T-helper 2 cell treated with Interferon-gamma antibody and Interleukin-4, amounts not matched to agents 100 ng/mL and 5 ng/mL, for 36 hours (primary cell): ENCODE data around the gene THBS3. TPM values are rescaled to one million over a fixed set of nuclear protein-coding genes. Genes with fewer than 3 reads are reported as not detected.
"Not testable (repeated sequence)": the region's sequence is repeated elsewhere in the genome, so short reads cannot be mapped to it uniquely, and the experiment has no call there.

ENCODE experiments used
- intact Hi-C: fragments of 100-400 bp; cut with micrococcal nuclease; formaldehyde crosslinking; loops from one replicate; pipeline ENCODE4 v1.15.1; 2023
- total RNA-seq: library from RNA; stranded (reverse); gene quantifications from 2 replicates; pipeline ENCODE4 v1.2.3, GENCODE V29; 2022

THBS3 gene
- 13.7 and 13.8 TPM in 2 replicates for total RNA-seq

DNA sequence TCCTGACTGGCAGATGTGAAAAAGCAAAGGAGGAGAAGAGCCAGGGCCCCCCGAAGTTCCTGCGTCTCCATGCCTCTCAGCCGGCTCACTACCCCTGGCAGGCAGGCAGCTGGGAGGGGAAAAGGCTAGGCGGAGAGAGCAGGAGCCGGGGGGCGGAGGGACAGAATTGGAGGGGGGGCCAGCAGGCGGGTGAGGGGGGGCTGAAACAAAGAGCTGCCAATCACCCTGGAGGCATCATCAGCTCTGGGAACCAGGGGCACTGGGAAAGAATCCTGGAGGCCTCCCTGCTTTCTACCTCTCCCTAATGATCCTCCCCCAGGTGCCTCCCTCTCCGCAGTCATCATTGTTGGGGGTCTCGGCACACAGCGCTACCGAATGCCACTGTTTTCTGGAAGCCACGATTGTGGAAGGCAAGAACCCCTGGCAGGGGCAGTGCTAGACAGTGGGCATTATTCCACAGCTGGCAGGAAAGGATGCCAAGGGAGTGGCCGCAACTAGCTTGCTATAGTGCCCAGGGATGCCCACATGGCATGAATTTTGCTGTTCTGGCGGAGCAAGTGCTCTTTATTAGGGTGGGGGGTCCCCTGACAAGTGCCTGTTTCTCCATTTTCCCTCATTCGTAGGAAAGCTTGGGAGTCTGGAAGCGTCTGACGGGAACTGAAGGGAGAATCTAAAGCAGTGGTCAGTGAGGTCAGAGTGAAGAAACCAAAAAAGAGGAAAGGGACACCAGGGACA lies at the start of gene THBS3:
Gene THBS3 (minus strand): TSS at position 92 of the 735 bp plus-strand sequence. CDS start 21 bp downstream, at position 71.
- intact Hi-C loops: loop anchor here (1.0 to 2.0 kb wide), 4 partner anchors 14 to 115 kb away; no protein-coding TSS in a partner anchor

DNA sequence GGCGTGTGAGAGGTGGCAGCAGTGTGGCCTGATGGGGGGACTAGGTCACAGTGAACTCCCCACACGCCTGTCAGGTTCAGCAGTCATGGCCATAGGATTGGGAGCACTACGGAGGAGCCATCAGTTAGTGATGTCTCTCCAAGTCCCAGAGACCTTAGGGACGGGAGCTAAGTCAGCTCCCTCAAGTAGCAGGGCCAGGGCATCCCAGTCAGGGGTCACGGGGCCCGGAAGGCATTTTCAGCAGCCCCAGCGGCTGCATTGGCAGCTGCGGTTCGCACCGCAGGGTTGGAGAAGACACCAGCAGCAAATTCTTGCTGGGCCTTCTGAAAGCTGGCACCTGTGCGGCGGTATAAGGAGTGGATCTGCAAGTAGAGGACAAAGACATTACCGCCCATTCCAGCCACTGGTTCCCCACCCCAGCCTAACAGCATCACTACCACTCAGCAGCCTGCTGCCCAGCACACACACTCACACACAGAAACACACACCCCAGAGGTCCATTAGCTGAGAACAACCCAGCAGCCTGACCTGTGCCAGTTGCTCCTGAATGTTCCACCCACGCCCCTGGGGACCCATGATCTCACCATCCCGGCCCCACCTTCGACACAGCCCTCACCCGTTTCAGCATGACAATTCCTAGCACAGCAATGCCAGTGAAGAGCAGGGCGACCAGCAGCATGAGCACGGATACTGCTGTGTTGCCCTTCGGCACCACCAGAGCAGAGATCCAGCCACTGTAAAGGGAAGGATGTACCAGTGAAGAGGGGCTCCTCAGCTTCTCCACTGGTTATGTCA lies 48.6 kb upstream of the THBS3 start:
- intact Hi-C loops: no loop called here

DNA sequence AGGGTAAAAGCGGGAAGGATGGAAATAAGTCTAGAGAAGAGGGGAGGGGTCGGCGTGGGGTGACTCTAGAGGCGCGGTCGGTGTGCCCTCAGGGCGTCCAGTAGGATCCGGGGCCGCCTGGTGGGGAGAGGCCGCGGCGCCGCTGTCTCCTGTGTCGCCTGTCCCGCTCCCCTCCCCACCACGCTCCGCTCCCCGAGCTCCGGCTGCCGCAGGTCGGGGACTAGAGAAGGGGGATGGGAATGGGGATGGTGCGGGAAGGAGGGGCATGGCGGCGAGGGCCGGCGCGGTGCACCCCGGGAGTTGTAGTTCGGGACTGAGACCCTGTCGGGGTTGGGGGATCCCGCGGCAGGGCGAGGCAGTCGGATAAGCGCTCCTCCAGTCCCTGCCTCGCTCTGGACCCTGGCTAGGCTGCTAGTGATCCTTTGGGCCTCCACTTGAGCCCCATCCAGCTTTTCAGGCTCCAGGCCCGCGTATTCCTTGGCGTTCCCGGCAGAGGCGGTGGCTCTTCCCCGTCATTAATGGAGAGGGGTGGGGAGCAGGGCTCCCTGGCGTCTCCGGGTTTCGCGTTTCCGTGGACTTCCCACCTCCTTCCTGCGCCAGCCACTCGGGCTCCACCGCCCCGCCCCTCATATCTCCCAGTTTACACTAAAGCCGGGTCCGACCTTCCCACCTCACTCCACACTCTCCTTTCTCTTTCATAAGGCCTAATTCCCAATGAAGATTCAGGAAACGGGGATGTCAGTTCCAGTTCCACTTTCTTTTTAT lies 47.7 kb upstream of the THBS3 start, which contains the start of gene ENTREP3:
Gene ENTREP3 (minus strand): TSS at position 241 of the 765 bp plus-strand sequence. CDS start 606 bp downstream, outside the sequence.
- intact Hi-C loops: loop anchor here (2.0 kb wide), 1 partner anchor 17 kb away; the partner anchor contains the start of gene CLK2

DNA sequence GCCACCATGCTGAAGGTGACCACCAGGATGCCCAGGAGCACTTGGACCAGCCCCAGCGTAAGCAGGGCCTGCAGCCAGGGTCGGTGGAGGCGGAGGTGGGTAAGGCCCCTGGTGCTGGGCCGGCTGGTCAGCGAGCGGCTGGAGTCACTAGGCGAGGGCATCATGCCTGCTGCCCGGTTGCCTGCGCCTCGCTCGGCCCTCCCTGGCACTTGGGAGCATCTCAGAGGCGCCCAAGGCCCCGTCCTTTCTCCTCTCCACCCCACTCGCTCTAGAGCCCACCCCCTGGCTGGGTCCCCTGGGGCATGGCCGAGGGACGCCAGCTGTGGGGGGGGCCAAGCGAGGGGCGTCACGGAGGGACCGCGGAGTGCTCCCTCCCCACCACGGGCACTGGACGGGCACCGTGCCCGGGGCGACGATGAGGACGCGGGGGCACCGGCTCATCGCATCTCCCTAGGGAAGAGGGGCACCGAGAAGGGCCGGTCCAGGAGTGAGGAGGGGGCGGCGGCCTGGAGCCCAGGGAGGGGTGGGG lies 47.1 kb upstream of the THBS3 start:
- intact Hi-C loops: loop anchor here (2.0 kb wide), 1 partner anchor 18 kb away; the partner anchor contains the start of gene CLK2

- intact Hi-C loops: loop anchor here (2.0 kb wide), 1 partner anchor 19 kb away; the partner anchor contains the start of gene CLK2
Measured at GRCh38 chr1:155254228-155254713, 46.6 kb upstream of the THBS3 start.

GRCh38 chr1:155253797-155254196 lies 46.1 kb upstream of the THBS3 start:
- intact Hi-C loops: loop anchor here (2.0 kb wide), 1 partner anchor 19 kb away; the partner anchor contains the start of gene CLK2

DNA sequence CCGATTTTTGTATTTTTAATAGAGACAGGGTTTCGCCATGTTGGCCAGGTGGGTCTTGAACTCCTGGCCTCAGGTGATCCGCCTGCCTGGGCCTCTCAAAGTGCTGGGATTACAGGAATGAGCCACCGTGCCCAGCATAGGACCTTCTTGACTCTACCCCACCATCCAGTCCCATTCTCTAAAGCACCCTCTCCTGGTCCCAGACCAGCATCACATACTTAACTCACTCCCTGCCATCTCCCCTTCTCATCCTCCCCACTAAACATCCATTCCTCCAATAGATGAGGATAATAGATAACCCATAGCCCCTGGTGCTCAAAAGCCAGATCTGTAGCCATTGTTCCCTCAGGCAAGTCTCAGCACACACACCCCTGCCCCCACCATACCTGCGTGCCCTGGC lies 45.5 kb upstream of the THBS3 start:
- intact Hi-C loops: no loop called here

DNA sequence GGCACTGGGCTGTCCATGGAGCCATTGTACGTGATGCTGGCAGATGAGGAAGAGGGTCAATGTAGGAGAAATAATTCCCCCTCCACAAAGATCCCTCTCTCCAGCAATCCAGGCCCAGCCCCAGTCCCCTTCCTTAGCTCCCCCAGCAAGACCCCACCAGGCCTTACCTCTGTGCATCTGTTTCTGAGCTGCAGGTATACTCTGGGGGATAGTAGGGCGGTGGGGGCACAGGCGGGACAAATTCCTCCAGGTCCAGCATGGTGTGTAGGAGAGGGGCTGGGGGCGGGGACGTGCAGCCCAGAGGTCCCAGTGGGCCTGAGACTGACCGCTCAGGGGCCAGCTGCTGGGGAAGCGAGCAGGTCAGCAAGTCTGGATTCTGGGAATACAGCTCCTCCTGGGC lies 43.9 kb upstream of the THBS3 start:
- intact Hi-C loops: no loop called here

DNA sequence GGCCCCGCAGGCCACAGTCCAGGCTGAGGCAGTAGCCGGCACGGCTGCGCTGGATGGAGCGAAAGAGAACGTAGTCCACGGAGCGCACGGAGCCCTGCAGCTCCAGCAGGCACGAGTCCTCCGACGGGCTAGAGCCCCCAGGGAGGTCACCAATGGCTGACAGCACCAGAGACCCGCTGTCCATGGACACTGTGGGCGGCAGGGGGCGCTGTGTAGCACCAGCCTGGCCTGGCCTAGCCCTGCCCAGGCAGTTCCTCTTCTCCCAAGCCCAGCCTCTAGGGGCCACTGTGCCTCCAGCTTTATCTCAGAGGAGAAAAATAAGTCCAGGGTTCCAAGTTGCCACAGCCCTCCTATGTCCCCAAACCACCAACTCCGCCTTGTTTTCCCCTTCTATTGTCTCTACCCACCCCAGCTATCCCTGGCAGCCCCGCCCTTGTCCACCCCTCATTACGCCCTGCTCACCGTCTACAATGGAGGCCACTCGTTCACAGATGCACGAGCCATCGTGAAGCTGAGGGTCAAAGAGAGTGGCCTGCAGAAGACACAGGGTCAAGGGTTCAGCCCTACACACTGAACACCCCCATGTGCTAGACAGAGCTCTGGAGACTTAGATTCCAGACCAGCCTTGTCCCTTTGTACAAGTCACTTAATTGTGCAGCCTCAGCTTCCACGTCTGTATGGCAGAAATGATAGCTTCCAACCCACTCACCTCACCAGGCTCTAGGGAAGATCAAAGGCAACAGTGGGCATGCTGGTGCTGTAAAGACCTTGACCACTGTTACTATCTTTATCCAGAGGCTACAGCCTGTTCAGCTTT lies 43.1 kb upstream of the THBS3 start:
- intact Hi-C loops: loop anchor here (1.0 kb wide), 4 partner anchors 11 to 341 kb away; partner anchors contain the start of genes FDPS and SCAMP3

DNA sequence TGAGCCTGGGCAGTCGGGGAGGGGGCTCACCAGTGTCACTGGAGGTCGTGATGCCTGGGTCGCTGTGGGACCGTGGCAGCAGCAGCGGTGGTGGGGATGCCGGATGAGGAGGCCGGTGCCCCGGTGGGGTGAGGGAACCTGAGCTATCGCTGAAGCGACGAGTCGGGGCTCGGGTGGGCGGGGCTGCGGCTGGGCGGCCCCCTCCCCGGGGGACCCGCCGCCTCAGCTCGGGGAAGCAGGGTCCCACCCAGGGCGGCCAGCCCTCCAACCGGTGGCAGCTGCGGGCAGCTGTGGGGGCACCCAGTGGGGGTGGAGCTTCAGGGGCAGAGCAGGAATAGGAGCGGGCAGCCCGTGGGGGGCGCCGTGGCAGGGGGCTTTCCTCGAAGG lies 42.5 kb upstream of the THBS3 start:
- intact Hi-C loops: loop anchor here (1.0 kb wide), 4 partner anchors 12 to 342 kb away; partner anchors contain the start of genes FDPS and SCAMP3

DNA sequence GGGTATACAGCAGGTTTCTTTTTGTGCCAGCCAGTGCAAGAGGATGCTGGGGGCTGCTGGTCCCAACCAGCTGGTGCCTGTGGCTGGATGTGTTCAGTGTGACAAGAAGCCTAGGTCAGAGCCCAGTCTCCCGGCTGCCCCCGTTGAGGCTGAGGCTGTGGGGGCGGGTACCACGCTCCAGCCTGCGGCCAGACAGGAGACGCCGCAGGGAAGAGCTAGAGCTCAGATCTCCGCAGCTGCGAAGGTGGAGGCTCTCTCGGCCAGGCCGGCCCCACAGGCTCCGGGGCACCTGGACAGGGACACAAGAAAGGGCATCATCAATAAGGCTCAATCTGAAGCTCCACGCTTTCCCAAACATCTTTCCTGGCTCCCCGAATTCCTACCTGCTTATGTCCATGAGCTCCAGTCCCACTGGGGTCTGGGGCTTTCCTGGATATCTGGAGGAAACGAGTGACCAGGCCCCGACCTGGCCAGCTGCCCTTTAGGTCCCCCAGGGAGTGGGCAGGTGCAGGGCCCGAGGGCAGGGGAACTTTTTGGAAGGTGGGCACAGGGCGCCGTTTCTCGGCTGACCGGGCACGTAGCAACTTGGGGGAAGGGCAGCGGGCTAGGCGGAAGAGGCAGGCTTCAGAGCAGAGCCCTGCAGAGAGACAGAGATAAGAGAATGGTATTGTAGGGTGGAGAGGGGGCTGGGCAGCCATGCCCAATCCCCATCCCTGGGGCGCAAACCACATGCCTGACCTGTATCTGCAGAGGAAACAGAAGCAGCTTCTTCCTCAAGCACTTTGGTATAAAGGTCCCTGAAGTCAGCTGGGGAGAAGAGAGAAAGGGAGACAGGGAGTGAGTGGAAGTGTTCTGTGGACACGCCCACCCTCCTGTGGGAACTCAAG lies 40.2 kb upstream of the THBS3 start:
- intact Hi-C loops: no loop called here

DNA sequence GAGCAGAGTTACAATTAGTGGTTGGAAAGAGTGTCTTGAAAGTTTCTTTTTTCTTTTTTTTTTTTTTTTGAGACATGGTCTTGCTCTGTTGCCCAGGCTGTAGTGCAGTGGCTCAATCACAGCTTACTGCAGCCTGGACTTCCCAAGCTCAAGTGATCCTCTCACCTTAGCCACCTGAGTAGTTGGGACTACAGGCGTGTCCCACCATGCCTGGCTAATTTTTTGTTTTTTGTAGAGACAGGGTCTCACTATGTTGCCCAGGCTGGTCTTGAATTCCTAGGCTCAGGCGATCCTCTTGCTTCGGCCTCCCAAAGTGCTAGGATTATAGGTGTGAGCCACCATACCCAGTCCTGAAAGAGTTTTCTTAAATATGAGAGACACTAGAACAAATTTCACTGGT lies 39.1 kb upstream of the THBS3 start:
- intact Hi-C loops: not testable (repeated sequence)

- intact Hi-C loops: loop anchor here (2.0 kb wide), 1 partner anchor 36 kb away; the partner anchor contains the start of gene MTX1
Measured at GRCh38 chr1:155245163-155245524, 37.4 kb upstream of the THBS3 start.

DNA sequence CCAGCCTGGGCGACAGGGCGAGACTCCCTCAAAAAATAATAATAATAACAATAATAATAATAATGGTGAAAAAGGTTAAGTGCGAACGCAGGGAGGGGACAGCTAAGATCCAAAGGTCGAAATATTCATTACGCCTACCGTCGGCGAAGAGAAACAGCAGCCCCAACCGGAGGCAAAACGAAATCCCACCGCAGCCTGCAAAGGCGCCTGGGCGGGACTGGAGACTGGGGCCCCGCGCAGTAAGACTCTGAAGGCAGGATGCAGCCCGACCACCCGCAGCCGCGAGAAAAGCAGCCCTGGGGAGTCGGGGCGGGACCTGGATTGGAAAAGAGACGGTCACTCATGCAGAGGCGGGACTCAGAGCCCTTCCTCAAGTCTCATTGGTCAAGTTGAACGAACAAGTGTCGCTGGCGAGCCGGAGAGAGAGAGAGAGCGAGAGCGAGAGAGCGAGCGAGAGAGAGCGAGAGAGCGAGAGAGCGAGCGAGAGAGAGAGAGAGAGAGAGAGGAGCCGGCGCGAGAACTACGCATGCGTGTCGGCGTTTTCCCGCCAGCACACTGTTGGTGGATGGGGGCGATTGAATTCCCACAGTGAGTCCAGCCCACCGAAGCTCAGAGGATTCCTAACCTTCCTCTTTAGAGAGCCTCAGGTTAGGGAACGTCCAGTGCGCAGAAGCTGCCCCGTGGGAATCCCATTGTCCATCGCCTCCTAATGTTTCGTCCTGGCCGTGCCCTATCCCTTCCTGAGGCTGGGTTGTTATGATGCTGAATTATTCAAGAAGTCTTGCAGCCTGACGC lies 36.9 kb upstream of the THBS3 start:
- intact Hi-C loops: loop anchor here (1.0 to 2.0 kb wide), 4 partner anchors 18 to 68 kb away; partner anchors contain the start of genes CLK2 and MTX1

DNA sequence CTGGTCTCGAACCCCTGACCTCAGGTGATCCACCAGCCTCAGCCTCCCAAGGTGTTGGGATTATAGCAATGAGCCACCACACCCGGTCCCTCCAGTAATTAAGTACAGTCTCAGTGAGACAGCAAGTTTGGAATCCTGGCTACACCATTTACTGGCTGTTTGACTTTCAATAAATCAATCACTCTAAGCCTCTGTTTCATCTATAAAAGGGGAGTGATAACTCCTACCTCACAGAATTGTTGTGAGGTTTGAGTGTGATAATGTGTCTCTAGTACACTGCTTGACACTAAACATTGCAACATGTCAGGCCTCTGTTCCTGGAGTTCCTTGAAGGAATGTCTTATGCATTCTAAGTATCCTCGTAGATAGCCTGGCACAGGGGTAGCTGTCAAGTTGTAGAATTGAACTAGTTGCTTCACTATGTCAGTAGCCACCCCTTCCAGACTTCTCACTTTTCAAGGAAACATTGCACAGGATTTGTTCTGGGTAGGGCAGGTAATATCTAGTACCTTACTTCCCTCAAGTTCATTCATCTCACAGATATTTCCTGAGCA lies 35.2 kb upstream of the THBS3 start:
- intact Hi-C loops: no loop called here

GRCh38 chr1:155241841-155242264 lies 34.2 kb upstream of the THBS3 start:
- intact Hi-C loops: no loop called here

DNA sequence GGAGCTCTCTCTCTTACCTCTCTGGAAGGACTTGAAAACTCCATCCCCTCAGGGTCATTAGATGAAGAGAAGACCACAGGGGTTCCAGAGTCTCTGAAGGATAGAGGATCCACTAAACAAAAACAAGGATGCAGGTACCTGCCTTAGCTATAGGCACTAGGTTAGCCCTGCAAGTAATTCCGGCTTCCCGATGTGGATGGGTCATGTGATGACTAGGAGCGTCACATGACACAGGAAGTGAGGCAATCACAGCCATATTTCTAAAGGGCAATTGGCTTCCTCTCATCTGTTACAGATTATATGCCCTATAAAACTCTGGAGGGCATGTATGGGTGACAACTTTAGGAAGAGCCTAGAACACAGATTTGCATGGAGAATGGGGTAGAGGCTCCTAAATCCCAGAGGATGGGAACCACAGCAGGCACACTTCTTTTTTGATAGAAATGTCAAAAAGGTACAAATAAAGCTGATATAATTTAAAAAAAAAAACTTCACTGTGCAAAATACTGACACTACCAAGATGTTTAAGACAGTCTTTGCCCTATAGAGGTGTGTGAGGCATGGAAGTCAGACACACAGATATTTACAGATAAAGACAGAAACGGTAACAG lies 33.5 kb upstream of the THBS3 start:
- intact Hi-C loops: no loop called here
